AG09309 (cell line): ENCODE results near the gene LGALS14.
"Not testable (repeated sequence)": the region's sequence is repeated elsewhere in the genome, so short reads cannot be mapped to it uniquely, and the experiment has no call there.

ENCODE experiments used
- DNase-seq: peaks from one replicate; pipeline ENCODE4 v3.0.0-alpha.2; 2010; ENCODE audit warnings: low read depth
- H3K4me3 ChIP-seq: 2 replicates; pipeline ENCODE4 v1.5.1; 2011; ENCODE audit warnings: mild to moderate bottlenecking, low read depth, low read length, moderate library complexity; ENCODE audit not compliant: control insufficient read depth
- TF ChIP-seq, protein P1 (sequence below): IDR thresholded peaks from 2 replicates; pipeline ENCODE4 v1.5.1; 2011; ENCODE audit warnings: mild to moderate bottlenecking, low read depth, low read length, inconsistent platforms; ENCODE audit not compliant: insufficient read depth, control insufficient read depth; ENCODE audit errors: missing control alignments

LGALS14 gene

DNA sequence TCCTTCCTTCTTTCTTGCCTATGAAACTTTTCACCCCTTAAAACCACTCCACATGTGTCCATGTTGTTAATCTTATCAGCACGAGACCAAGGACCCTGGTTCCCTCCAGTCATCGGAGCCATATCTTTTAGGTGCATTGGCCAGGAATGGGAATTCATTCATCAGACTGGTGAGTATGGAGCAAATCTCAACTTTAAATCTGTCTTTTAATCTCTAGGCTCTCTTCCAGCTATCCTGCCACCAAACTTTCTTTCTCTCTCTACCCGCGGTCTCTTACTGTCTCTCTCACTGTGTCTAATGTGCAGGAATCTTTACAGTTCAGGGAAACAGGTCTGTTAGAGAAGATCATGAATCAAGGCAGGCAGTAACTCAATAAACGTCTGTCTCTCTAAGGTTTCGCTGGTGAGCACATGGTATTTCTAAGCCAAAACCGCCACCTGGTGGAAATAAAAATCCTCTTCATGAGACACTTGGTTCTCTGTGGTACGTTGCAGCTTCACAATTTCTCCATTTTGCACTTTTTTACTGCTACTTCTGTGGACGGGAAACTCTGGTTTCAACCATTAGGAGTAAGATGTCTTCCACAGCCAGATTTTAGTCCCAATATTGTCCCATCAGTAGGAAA is 32.4 kb upstream of the LGALS14 start:
- TF ChIP-seq, protein P1, sequence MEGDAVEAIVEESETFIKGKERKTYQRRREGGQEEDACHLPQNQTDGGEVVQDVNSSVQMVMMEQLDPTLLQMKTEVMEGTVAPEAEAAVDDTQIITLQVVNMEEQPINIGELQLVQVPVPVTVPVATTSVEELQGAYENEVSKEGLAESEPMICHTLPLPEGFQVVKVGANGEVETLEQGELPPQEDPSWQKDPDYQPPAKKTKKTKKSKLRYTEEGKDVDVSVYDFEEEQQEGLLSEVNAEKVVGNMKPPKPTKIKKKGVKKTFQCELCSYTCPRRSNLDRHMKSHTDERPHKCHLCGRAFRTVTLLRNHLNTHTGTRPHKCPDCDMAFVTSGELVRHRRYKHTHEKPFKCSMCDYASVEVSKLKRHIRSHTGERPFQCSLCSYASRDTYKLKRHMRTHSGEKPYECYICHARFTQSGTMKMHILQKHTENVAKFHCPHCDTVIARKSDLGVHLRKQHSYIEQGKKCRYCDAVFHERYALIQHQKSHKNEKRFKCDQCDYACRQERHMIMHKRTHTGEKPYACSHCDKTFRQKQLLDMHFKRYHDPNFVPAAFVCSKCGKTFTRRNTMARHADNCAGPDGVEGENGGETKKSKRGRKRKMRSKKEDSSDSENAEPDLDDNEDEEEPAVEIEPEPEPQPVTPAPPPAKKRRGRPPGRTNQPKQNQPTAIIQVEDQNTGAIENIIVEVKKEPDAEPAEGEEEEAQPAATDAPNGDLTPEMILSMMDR: peak; percentile 54
- peak; percentile 2 for DNase-seq
- no peak overlapping the region for H3K4me3 ChIP-seq

DNA sequence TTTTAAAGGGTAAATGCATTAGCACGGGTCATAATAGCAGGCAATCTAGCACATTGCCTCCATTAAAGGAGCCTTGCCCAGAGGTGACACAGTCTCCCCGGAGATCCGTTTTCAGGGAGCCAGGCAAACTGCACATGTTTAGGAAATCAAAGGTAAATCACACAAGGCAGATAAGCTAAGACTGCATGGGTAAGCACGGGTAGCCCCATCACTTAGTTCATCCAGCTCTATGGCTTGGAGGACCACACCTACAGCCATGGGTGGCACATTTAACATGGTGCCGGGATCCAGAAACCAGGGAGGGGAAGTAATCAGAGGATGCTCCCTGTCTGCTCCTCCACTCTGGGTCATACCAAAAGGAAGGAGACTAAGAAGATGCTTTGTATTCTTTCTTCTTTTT is 31.8 kb upstream of the LGALS14 start:
- no peak overlapping the region for H3K4me3 ChIP-seq
- no peak for DNase-seq
- TF ChIP-seq, protein P1: no peak

DNA sequence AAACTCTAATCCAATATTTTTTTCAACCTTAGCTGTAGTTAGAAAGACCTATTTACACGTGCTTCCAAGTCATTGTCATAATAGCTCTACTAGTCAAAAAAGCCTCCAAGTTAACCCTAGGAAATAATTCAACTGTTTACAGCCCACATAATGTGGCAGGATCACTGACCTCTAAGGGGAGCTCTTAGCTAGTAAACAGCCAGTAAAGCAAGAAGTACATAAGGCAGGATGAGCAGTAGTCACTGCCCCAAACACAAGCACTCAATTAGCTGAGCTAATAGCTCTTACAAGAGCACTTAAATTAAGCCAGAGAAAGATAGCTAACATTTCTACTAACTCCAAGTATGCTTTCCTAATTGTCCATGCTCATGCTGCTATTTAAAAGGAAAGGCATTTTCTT is 30.4 kb upstream of the LGALS14 start:
- H3K4me3 ChIP-seq, DNase-seq: not testable (repeated sequence)

DNA sequence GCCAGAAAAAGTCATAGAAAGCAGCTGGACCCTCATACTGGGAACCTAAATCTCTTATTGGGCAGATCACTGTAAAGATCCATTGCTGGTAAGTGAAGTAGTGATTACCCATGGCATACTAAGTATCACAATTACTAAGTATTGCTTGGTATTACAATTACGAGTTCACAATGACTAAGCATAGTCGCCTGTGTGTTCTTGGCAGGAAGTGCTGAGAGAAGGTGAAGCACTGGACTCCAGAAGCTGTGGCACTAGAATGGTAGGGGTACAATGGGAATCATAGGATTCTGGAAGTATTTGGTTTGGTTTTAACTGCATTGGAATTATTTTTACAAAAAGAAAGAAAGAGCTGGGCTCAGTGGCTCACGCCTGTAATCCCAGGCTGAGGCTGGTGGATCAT is 28.3 kb upstream of the LGALS14 start:
- no peak for DNase-seq
- TF ChIP-seq, protein P1: no peak
- H3K4me3 ChIP-seq: no peak overlapping the region

DNA sequence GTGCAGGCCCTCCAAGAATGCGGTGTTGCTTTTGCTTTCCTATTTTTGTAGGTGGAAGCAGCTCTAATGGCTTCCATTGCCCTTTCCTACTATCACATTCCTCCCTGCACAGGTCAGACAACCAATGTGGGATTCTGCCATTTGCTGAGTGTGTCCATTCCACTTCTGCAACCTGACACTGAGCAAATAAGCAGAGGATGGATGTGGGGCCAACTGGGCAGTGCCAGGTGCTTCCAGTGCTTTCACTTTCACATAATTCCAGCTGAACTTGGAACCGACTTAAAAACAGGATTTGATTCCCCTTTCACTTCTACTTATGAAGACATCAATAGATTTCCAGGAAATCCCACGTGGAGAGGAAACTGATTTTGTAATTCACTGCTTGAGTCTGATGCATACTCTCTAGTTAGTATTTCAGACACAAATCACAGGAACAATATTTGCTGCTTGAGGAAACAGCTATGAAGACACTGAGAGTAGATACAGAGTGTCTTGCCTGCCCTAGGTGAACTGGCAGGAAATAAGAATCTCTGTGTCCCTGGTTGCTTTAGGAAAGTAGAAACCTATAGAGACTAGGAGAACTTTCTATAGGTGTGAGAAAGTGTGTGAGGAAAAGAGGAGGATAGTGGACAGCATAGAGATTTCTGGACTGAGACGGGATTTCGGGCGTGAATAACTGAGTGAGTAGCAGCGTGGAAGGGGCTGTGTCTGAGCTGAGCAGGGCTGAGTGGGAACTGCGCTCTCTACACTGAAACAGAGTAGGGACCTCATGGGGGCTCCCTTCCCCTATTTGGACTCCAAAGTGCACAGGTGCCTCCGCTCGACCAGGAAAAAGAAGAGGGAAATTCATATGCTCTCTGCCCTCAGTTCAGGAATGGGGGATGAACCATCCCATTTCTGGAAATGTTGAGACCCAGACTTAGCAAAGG is 26.1 kb upstream of the LGALS14 start:
- TF ChIP-seq, protein P1: no peak
- no peak for DNase-seq
- H3K4me3 ChIP-seq: no peak overlapping the region

DNA sequence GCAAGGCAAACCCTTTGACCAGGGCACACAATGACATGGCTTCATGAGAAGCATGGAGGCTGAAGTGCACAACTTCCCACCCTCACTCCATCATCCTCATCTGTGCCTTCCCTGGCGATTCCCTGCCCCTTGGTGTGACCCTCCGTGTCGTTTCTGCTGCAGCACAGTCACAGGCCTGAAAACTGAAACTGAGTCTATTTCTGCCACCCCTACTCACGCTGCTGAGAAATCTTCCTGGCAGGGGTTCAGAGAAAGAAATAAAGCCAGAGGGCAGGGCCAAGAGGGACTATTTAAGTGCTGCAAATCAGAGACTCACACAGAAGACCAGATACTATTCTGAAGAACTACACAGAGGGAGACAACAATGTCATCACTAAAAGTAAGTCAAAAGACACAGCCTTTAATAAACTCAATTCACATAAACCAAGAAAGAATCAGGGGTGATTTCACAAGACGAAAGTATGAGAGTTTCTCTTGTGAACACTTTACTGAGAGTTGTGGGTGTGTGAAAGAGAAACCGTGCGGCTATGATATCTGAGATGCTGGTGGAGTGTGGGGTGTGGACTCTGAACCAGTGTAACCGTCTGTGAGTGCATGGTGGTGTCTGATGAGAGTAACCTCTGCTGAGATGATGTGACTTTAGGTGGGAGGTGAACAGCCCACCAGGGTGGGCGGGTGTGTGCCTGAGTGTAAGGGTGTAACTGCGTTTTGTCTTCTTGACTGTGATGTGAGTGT is 25.1 kb upstream of the LGALS14 start:
- H3K4me3 ChIP-seq: no peak overlapping the region
- TF ChIP-seq, protein P1: no peak

More for the DNA sequence above, 25.1 kb upstream of the LGALS14 start:
- no peak for DNase-seq
